Muscle of arm (tissue), 12 donors: ENCODE measurements around the gene ZFAND2B. TPM values are rescaled to one million over a fixed set of nuclear protein-coding genes. Genes with fewer than 3 reads are reported as not detected.

ENCODE experiments used
- DNase-seq: peaks from one replicate; pipeline ENCODE4 v3.0.0-alpha.2; 2013
- polyA plus RNA-seq, 12 donors: library from polyadenylated mRNA; unstranded; fragments of 120-200 nt; gene quantifications; one replicate each; pipeline ENCODE4 v1.2.1, GENCODE V29; 2013; ENCODE audit not compliant: insufficient read length in 12 of 12

The ZFAND2B gene
- polyA plus RNA-seq, 12 donors, result 16.5 to 36.6 (median 24.2) TPM; not detected in 1

DNA sequence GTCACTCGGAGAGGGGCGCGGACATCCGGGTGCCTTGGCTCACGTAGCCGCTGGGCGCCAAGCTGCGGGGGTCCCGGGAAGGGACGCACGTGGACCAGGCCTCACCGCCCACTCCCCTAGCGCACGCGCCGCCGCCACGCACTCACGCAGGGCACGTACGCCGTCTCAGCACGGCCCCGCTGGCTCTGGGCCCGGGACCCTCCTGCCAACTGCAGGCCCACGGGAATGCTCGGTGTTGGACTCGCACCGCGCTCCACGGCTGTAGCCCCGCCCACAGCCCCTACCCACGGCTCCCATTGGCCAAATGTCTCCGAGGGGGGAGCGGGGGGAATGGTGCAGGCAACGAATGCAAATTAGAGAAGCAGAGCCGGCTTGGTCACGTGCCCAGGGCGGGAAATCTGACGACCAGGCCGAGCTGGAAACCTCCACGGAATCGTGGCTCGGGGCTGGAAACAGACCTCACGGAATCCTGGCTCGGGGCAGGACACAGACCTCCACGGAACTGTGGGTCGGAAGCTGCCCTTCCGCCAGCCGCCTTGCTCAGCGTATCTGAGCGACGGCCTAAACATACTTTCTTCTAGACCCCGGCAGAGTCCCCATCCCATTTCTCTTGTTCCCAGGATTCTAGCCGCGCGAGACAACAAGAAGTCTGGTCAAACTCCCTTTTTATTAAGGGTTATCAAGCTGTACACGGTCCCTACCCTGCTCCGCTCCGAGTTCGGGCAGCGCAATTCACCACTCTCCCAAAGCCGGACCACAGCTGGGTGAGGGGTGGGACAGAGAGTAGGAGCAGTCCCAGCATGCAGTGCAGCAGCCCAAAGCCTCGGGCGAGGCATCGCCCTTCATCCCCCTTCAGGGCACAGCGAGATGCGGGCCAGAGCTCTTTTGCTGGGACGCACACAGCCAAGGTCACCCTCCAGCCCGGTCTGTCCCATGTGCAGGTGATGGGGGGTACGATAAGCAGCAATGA lies 12.4 kb downstream of the ZFAND2B start, which contains the start of gene ABCB6:
Gene ABCB6 (minus strand): TSS at position 227 of the 970 bp plus-strand sequence. CDS start 285 bp downstream, outside the sequence.
- peak; percentile 98 for DNase-seq

DNA sequence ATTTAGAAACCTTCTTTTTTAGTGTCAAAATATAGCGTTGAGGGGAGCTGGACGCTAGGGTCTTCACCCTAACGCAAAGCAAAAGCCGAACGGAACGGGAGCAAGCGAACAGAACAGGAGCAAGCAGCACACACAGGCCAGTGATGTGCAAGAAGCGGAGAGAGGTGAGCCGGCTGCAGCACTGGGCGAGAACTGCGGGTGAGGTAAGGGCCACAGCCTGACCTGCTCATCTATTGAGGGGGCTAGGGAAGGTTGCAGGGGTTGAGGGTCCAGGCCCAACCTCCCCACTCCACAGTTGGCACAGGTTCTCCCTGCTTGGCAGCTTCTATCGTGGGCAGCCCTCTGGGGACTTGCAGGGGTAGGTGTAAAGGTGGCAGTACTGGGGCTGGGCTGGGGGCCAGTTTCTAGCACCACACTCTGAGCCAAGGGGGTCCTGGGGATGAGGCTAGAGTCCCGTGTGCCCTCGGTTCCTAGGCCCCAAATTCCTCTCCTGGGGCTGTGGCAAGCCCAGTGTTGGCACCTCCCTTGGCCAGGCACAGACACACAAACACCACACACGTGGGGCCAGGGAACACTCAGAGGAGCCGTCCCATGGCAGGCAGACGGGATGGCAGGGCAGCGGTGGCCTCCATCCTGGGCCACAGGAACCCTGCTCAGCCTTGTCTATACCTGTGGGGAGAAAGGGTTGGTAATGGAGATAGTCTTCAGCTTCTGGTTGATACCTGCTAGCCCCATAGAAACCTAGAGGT lies 13.4 kb downstream of the ZFAND2B start:
- no peak for DNase-seq

DNA sequence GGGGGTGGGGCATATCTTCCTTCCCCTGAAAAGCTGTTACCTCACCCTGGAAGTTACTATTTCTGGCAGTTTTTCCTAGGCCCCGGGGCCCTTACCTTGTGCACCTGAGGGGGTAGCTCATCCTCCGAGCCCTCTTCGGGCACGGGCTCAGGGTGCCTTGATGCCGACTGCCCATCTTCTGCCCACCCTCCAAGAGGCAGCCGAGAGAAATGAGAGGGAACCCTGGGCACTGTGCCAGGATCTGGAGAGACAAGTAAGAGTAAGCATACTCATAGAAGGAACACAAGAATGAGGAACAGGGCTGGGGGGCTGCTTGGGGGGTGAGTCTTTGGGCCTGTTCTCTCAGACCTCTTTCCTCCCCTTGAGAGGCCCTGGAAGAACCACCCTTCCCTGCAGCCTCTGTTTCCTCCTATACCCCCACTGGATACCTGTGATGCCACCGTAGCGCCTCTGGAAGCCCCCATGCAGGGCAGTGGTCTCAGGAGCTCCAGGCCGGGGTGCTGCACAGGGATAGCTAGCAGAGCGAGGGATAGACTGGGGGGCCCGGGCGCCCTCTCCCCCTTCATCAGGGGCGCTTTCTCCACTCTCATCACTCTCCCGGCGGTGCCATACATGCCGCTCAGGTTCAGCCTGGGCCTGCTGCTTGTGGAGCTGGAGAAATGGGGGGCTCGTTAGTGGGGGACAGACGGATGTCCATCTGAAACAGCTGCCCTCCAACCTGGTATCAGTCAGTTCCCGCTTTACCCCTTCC lies 14.2 kb downstream of the ZFAND2B start:
- DNase-seq, result no peak

DNA sequence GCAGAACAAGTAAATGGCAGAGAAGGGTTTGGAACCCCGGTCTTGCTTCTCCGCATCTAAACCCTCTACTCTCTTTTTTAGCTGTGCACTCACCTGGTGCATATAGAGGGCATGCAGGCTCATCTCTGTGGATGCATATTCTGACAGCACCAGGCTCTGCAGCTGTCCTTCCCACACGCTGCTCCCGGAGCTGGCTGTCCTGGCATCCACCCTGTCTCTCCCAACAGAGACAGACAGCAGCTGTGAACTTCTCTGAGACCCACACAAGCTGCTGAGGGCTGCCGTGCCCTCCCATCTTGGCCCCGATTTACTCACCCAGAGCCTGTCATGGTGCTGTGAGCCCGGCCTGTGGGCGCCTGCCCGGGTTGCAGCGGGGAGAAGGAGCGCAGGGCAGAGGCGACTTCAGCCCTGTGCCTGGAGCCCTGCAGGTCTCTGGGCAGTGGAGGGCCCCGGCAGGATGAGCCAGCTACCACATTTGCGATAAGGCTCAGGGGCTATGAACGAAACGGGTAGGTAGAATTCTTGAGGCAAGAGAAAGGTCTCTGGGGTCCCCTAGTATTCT lies 15.5 kb downstream of the ZFAND2B start:
- no peak for DNase-seq

DNA sequence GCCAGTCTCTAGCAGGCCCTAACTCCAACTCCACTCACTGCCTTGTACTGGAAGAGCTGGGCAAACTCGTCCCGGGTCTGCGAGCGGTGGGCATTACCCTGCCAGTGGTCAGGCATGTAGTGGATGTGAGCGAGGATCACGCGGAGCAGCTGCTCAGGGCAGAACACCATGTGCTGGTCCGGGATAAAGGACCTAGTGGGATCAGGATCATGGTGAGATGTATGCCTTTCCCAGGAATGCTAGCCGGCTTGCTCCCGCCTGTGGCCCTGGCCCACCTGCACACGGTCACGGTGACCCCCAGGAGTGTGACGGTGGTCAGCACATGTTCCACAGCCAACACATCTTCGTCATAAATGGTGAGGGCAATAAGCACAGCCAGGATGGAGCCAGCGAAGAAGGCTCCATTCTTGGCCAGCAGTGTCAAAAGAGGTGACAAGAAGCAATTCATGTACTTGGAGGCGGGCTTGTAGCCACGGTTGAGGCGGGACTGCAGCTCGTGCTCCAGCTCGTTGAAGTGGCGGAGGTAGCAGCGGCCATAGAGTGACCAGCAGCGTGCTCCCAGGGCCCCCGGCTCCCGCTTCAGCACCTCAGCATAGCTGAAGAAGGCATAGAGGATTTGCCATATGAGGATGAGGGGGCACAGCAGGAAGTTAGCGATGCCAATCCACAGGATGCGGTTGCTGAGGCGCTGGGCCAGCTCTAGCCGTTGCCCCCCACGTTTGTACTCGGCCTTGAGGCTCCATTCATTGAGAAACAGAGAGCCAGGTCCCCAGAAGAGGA lies 17.4 kb downstream of the ZFAND2B start:
- DNase-seq, result no peak

DNA sequence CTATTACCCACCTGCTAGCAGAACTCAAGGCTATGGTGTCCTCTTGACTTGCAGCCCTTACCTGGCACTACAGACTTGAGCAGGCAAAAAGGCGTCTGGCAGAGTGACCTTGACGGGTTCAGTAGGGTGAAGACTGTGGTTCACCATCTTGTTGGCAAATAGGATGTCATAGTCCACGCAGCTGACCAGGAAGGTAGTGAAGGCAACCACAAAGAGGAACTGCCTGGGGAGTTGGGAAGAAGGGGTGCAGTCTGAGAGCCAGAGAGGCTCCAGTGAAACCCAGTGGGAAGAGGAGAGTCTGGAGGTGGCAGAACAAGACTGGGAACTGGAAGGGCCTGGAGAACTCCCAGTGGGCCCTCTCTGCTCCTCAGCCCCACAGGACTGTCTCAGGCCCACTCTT lies 18.8 kb downstream of the ZFAND2B start:
- no peak for DNase-seq

DNA sequence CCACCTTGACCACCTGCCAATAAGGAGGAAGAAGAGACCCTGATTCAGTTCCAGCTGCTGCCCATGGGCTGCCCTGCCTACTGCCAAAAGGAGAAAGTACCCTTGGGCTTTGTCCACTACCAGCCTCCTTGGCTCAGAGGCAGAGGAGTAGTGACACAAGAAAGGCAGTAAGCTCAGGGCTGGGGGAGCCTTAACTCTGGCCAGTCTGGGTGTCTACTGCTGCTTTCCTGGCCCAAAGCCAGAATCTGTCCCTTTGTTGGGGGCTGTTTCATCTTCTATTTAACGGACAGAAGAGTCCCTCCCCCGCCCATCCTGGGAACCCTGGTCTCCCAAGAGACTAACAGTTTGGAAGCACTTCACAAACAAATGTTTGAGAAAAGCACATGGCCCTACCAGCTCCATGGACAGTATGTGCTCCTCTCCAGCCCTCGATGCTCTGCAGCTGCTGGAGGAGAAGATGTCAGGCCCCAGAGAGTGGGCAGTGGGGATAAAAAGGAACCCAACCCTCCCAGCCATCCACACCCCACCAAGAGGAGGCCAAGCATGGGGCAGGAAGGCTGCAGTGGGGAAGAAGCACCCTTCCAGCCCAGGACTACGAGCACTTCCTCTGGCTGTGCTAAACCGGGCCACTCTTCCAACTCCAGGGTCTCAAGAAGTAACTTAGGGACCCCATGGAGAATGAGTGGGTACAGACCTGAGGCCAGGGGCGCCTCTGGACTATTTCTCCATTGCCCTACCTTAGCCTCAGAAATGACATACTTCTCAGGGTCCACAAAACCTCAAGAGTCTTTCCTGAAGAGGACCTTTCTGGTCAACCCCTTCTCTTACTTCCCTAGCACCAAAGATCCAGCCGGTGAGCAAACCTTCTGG lies 21.7 kb downstream of the ZFAND2B start:
- no peak for DNase-seq

DNA sequence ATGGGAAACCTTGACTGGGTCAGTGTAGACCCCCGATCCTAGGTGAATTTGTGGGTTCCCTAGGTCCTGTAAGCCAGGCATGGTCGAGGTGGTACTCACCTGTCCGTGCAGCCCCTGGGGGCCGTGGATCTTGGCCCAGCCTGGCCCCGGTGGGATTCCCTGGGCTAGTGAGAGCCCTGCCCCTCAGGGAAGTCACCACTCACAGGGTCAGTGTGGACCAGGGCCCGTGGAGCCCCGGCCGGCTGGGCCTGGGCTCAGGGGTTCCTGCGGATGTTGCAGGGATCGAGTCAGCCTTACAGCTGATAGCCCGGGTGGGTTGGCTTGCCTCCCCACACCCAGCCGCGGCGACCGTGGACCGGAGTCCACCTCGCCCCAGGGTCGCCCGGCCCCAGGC lies 22.3 kb downstream of the ZFAND2B start:
- no peak for DNase-seq

DNA sequence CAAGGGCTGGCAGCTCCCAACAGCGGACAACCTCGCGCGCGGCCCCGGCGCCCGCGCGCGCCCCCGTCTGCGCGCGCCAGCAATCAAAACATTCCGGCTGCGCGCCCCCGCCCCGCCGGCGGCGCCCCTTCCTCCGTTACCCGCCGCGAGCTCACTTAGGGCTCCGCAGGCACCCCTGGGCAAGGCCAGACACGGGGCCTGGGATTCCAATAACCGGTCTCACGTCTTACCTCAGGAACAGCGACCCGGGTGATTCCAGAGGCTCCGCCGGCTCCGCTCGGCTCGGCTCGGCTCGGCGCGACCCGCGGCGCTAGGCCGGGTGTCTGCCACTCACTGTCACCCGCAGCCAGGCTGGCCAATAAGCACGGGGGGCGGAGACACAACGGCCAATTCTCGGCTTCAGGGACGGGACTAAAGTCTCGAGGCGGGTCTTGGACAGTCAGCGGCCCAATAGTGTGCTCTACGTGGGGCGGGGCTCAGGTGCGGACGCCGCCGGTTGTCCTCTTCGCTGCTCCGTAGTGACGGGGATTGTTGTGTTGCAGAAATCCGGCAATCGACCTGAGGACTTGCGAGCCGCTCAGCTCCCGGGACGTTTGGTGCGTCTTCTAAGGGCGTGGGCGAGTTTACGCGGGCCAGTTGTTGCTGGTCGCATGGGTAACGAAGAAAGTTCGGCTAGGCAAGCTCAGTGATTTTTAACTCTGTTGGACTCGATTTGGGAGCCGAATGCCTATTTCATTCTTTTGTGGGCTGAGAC lies 22.9 kb downstream of the ZFAND2B start, which contains the start of the genes ANKZF1 and ATG9A:
Gene ANKZF1 (plus strand): TSS at position 502 of the 754 bp plus-strand sequence. CDS start 452 bp downstream, outside the sequence.
Gene ATG9A (minus strand): TSS at position 332 of the 754 bp plus-strand sequence. CDS start 1,612 bp downstream, outside the sequence.
- peak; percentile 97 for DNase-seq

DNA sequence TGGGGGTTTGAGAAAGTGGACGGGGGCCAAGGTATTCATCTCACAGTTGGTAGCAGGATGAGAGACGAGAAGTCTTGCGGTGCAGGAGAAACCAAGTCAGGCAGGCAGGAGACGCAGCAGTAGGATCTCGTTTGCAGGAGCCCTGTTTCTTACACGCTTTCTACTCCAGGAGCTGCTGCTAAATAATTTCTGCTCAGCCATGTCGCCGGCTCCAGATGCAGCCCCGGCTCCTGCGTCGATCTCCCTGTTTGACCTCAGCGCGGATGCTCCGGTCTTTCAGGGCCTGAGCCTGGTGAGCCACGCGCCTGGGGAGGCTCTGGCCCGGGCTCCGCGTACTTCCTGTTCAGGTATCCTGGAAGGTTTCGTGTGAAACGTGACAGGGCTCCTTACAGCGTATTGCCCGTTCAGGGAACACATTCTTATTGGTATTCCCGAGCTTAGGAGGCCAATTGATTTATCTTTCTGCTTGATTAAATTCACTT lies 23.5 kb downstream of the ZFAND2B start:
- peak; percentile 20 for DNase-seq

DNA sequence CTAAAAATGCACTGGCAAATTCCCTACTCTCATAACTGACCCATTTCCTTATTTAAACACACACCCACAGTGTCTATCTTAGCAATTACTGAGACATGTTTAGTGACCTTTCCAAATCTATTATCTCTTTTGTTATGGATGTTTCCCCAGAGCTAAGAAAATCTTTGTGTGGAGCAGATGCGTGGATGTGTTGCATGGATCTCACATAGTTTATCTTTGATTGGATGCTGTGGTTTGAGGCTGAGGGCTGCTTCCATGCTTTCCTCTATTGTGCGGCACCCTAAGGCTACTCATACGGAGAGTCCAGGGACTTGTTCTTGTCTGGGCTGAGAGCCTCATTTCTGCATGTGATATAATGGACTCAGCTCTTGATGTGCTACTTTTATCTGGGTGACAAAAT lies 27.7 kb downstream of the ZFAND2B start:
- no peak for DNase-seq

DNA sequence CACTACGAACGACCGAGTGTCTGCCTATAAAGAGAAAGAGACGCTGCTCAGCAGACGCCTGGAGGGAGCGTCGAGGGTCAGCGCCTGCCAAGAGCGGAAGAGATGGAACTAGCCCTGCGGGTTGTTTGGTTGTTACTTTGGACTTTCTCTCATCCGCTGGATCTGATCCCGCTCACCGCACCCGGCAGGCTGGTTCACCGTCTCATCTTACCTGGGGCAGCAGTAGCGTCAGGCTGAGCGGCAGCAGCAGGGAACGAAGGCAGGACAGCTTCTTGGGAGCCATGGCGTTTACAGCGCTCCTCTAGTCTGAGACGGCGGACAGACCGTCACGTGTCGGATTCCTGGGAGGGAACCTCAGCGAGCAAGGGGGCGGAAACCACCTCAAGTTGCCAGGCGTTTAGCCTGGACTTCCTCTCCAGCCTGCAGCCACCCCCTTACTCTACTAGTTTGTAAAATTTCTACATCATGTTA lies 36.7 kb downstream of the ZFAND2B start:
- DNase-seq, result no peak

DNA sequence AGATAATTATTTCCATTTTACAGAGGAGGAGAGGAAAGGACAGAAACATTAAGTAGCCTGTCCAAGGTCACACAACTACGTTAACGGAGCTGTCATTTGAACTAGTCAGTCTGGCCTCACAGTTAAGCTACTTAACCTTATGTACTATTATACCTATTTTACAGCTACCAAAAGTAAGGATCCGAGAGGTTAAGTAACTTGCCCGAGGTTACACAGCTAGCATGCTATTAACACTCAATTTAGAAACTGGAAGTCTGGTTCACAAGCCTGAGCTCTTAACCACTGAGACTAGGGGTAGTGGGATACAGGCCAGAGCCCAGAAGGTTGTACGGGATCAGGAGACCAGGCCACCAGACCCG lies 38.2 kb downstream of the ZFAND2B start:
- DNase-seq, result no peak

DNA sequence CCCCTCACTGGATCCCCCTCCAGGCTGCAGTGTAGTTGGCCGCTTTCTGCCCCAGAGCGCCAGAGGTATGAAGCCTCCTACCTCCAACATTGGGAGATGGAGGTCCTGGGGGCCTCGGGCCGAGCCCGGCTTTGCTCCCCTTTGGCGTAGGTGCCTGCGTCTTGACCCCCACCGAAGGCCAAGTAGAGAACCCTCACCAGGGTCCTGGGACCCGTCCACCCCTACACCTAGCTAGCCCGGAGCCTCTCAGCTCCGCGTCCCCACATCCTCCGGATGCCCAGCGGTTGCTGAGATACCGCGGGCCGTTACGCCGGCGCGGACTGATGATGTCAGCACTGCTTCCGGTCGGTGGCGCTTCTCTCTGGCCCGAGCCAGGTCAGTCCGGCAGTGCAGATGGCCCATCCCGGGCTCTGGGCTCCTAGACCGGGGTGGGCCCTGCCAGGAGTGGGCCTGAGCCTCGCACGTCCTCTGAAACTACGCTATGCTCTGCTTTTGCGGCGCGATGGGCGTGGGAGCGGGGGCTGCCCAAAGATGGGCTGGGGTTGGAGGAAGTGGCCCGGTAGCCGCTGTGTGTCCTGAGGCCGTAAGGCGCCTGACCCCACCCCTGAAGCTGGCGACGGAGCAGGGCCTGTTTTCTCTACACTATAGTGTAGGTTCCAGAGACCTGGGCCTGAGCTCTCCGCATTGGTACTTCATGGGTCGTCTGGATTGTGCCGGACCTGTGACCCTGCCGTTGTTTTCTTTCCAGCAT lies 38.7 kb downstream of the ZFAND2B start, which contains the start of the genes GLB1L and STK16:
Gene GLB1L (minus strand): TSS at position 297 of the 751 bp plus-strand sequence. CDS start 1,871 bp downstream, outside the sequence.
Gene STK16 (plus strand): TSS at position 332 of the 751 bp plus-strand sequence. CDS start 521 bp downstream, outside the sequence.
- DNase-seq, result peak; percentile 97

DNA sequence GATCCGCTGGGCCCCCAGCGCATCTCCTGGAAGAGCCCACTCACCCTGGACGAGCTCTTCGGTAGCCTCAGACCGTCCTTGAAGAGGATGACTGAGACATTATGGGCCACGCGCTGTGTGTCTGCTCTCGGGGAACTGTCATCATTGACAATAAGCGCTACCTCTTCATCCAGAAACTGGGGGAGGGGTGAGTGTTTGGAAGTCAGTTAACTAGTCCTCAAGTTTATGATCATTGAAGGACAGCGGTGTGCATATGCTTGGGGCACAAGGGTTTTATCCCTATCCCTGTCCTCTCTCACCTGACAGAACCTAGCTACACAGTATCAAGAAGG lies 39.3 kb downstream of the ZFAND2B start:
- peak; percentile 19 for DNase-seq

DNA sequence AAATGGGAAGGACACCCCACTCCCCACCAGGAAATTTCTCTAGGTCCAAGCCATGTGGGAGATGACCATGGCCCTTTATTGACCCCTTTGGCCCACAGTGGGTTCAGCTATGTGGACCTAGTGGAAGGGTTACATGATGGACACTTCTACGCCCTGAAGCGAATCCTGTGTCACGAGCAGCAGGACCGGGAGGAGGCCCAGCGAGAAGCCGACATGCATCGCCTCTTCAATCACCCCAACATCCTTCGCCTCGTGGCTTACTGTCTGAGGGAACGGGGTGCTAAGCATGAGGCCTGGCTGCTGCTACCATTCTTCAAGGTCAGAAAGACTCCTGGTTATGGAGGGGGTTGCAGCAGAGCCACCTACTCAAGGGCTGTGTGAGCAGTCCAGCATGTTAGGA lies 40.0 kb downstream of the ZFAND2B start:
- no peak for DNase-seq
